Central memory CD8-positive, alpha-beta T cell (primary cell): ENCODE results near the gene KHDC4.
A peak's percentile ranks its signal among the peaks of the same experiment; 100 is the strongest.

Experiments used
- ATAC-seq: fragments of 150-1000 bp; cut with Tn5 transposase; replicated peaks from 2 replicates; pipeline ENCODE4 v1.10.0; 2022; ENCODE audit warnings: mild to moderate bottlenecking, moderate FRiP score, moderate number of reproducible peaks; ENCODE audit not compliant: poor library complexity, severe bottlenecking; ENCODE audit errors: extremely low read depth
- DNase-seq, 2 donors: peaks; one replicate each; pipeline ENCODE4 v3.0.0; 2021; ENCODE audit warnings: low spot score in 2 of 2
- H3K27ac Mint-ChIP-seq: one replicate; pipeline ENCODE4 v1.8.0; 2022; ENCODE audit warnings: low read depth, mild to moderate bottlenecking, moderate library complexity, mixed read lengths
- H3K27me3 Mint-ChIP-seq: one replicate; pipeline ENCODE4 v1.8.0; 2022; ENCODE audit warnings: mixed read lengths
- H3K36me3 Mint-ChIP-seq: one replicate; pipeline ENCODE4 v1.8.0; 2022; ENCODE audit warnings: mild to moderate bottlenecking, moderate library complexity, mixed read lengths; ENCODE audit not compliant: insufficient read depth
- H3K4me1 Mint-ChIP-seq: one replicate; pipeline ENCODE4 v1.8.0; 2022; ENCODE audit warnings: mixed read lengths
- H3K4me3 Mint-ChIP-seq: one replicate; pipeline ENCODE4 v1.8.0; 2022; ENCODE audit warnings: mild to moderate bottlenecking, moderate library complexity, mixed read lengths
- H3K9me3 Mint-ChIP-seq: one replicate; pipeline ENCODE4 v1.8.0; 2022; ENCODE audit warnings: mixed read lengths

KHDC4 gene

GRCh38 chr1:155934097-155934935 lies at the start of gene KHDC4:
KHDC4 (minus strand) TSS chr1:155934413; CDS start chr1:155934373, 40 bp downstream.
- H3K9me3 Mint-ChIP-seq: no peaks in the 10 kb centered on the region
- H3K4me1 Mint-ChIP-seq: peaks cover 23% of the 10 kb centered on the region
- DNase-seq: peak; percentile 83 to 94
- no peak within 1 kb of the TSS for H3K27ac Mint-ChIP-seq
- H3K4me3 Mint-ChIP-seq: no peak within 1 kb of the TSS
- no peaks in the 10 kb centered on the region for H3K27me3 Mint-ChIP-seq
- ATAC-seq: peak; percentile 98
- peaks cover 22% of the 10 kb centered on the region for H3K36me3 Mint-ChIP-seq

GRCh38 chr1:155983191-155984024 lies 49.2 kb upstream of the KHDC4 start:
- ATAC-seq (no peak), DNase-seq (no peak)
- no peaks in the 10 kb centered on the region for H3K27me3 Mint-ChIP-seq
- H3K36me3 Mint-ChIP-seq: peaks cover 3% of the 10 kb centered on the region
- peaks cover 54% of the 10 kb centered on the region for H3K4me1 Mint-ChIP-seq
- no peak overlapping the region for H3K4me3 Mint-ChIP-seq
- H3K27ac Mint-ChIP-seq: peak overlapping the region; percentile 61
- H3K9me3 Mint-ChIP-seq: no peaks in the 10 kb centered on the region

- ATAC-seq (no peak), DNase-seq (no peak)
- H3K27ac Mint-ChIP-seq: peak overlapping the region; percentile 90
- peaks cover 8% of the 10 kb centered on the region for H3K36me3 Mint-ChIP-seq
- no peaks in the 10 kb centered on the region for H3K27me3 Mint-ChIP-seq
- H3K4me1 Mint-ChIP-seq: peaks cover 60% of the 10 kb centered on the region
- peak overlapping the region; percentile 90 for H3K4me3 Mint-ChIP-seq
- H3K9me3 Mint-ChIP-seq: no peaks in the 10 kb centered on the region
These were observed 47.9 kb upstream of the KHDC4 start for GRCh38 chr1:155982106-155982505.

DNA sequence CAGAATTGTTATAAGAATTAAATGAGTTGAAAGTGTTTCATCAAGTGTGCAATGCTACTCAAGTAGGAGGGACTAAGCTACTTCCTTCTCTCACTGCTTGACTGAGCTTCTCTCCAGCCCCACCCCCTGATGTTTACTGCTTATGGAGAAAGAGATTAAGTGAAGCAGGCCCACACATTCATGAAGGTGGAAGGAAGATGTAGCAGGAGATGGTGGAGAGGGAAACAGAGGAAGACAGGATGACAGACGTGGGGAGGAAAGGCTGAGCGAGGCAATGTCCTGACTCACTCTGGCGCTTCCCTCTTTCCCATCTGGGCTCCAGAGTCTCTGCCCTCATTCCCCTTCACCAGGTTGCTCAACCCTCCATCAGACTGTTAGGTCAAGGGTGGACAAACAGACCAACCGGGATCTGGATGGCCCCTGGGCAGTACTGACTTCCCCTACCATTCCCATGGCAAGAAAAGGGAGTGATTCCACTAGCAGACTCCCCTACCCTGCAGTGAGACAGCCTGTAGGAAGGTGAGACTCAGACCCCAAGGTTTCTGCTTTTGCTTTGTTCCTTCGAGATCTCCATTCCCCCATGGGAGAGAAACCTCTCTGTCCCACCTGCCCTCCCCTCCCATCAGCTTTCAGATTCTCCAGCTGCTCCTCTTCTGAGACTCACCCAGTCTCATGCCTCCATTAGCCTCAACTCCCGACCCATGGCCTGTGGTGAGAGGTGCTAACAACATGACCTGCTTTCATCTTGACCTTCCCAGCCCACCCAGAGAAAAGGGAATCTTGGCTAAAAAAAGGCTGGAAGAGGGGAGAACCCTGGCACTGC lies 47.3 kb upstream of the KHDC4 start:
- Mint-ChIP-seq H3K27ac (peak overlapping the region; percentile 90), H3K9me3 (no peaks in the 10 kb centered on the region), H3K36me3 (peaks cover 13% of the 10 kb centered on the region), H3K4me3 (peak overlapping the region; percentile 90), H3K27me3 (no peaks in the 10 kb centered on the region), H3K4me1 (peaks cover 66% of the 10 kb centered on the region)
- ATAC-seq: no peak
- no peak for DNase-seq

GRCh38 chr1:155979597-155980343 lies 45.6 kb upstream of the KHDC4 start:
- H3K9me3 Mint-ChIP-seq: no peaks in the 10 kb centered on the region
- no peak for ATAC-seq
- H3K27ac Mint-ChIP-seq: peak overlapping the region; percentile 90
- H3K27me3 Mint-ChIP-seq: no peaks in the 10 kb centered on the region
- H3K4me3 Mint-ChIP-seq: peak overlapping the region; percentile 90
- peaks cover 13% of the 10 kb centered on the region for H3K36me3 Mint-ChIP-seq
- no peak for DNase-seq
- peaks cover 83% of the 10 kb centered on the region for H3K4me1 Mint-ChIP-seq

DNA sequence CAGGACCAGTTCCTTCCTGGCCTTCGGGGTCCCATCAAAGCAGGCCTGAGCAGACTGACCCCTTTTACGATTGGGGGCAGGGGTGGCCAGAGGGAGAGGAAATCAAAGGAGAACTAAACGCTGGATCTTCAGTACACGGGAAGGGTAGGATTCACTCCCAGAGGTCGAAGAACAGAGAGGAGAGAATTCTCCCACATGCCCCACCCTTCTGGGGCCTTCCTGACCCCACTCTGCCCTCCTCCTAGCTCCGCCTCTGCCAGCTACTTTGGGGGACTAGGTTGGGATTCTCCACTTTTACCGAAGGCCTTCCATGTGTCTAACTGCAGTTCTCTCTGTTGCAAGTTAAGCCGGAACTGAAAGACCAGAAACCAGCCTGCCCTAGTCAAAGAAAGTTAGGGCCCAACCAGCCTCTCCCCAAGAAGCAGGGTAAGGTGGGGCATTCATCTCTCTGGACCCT lies 44.8 kb upstream of the KHDC4 start:
- Mint-ChIP-seq H3K27ac (peak overlapping the region; percentile 90), H3K36me3 (peaks cover 13% of the 10 kb centered on the region), H3K4me1 (peaks cover 84% of the 10 kb centered on the region), H3K9me3 (no peaks in the 10 kb centered on the region), H3K4me3 (peak overlapping the region; percentile 90), H3K27me3 (no peaks in the 10 kb centered on the region)
- DNase-seq: no peak
- ATAC-seq: peak; percentile 20

DNA sequence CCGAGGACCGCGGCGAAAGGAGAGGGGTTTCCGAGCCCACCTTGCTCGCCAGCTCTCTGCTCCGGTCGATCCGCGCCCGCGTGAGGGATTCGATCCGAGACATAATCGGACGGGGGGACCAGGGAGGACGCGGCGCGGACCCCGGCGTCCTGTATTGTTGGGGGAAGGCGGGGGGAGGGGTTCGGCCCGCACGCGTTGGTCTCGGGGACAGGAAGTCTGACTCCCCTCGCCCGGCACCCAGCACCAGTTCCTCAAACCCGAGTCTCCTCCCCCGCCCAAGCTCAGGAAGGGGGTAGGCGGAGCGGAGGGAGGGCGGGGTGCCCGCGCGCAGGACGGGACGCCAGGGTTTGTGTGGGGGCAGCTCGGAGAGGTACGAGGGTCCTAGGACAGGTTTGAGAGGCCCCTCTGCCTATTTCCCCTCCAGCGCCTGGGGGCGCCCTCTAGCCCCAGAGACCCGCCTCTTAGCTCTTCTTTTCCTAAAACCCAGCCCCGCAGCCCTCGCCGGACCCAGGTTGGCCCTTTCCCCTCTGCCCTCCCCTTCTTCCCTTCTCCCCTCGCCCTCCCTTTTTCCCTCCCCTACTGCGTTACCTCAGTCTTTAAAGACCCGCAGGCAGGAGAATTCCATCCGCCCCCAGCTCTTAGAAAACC lies 44.2 kb upstream of the KHDC4 start, which contains the start of gene ARHGEF2:
TSS of gene ARHGEF2 (minus strand) at position 223 of the 648 bp plus-strand sequence. CDS start at position 103, 120 bp downstream.
- Mint-ChIP-seq H3K36me3 (peaks cover 13% of the 10 kb centered on the region), H3K27ac (peak within 1 kb of the TSS; percentile 90), H3K4me1 (peaks cover 84% of the 10 kb centered on the region), H3K4me3 (peak within 1 kb of the TSS; percentile 90), H3K9me3 (no peaks in the 10 kb centered on the region), H3K27me3 (no peaks in the 10 kb centered on the region)
- DNase-seq (peak; percentile 44 to 52), ATAC-seq (peak; percentile 63)

DNA sequence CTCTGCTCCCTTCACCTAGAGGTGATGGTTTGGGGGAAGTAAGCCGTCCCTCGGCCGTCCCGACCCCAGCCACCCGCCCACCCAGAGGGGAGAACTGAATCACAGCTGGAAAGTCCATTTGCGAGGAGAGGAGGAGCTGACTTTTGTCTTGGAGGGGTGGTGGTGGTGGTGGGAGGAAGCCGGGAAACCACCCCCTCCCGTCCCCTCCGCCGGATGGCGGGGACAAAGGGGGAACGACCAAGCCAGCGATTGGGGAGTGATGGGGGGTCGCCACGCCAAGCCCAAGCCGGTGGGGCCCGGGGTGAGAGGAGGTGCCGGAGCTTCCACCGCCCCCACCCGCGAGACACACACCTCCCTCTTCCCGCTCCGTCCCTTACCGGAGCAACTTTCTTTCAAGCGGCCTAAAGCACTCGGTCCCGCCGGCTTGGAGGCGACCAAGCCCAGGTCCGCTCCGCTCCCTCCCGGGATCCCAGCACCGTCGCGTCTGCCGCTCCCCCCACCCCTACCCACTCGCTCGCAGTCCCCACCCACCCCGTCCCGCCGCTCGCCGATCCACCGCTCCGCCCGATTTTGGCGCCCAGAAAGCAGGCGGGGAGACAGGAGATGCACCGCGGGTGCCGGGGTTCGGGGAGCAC lies 43.6 kb upstream of the KHDC4 start:
- ATAC-seq (peak; percentile 22), DNase-seq (no peak)
- Mint-ChIP-seq H3K4me1 (peaks cover 85% of the 10 kb centered on the region), H3K36me3 (peaks cover 14% of the 10 kb centered on the region), H3K27ac (peak overlapping the region; percentile 90), H3K9me3 (no peaks in the 10 kb centered on the region), H3K27me3 (no peaks in the 10 kb centered on the region), H3K4me3 (peak overlapping the region; percentile 90)

DNA sequence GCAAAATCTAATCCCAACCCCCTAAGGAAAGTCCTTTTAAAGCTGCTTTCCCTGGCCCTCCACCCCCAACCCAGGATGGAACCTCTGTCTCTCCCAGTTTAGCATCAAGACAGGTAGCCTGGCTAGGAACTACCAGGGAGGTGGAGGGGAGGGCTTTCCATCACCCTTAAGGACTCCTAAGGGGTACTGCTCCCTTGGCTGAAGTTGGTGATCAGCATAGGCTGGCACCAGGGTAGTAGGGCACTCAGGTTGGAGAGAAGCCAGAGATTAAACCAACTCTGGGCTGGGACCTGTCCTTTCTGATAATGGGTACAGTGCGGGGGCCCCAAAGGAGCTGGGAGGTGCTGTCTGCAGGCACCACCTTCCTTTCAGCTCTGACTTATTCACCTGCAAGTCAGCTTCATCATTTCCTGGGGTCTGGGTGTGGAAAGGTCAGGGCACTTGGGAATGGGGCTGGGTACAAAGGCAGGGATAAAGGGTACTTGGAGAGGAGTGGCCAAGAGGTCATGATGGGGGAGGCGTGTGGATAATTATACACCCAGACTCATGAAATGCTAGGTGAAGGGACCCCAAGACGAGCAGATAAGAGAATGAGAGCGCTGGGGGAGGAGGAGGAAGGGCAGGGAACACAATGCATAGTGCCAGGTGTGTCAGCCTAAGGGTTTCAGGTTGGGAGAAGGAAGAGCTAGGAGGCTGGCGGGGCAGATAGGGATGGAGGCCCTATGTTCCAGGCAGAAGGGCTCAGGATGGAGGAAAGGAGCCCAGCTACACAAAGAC lies 42.9 kb upstream of the KHDC4 start:
- Mint-ChIP-seq H3K9me3 (no peaks in the 10 kb centered on the region), H3K36me3 (peaks cover 15% of the 10 kb centered on the region), H3K4me3 (peak overlapping the region; percentile 90), H3K27ac (peak overlapping the region; percentile 90), H3K27me3 (no peaks in the 10 kb centered on the region), H3K4me1 (peaks cover 86% of the 10 kb centered on the region)
- no peak for ATAC-seq
- DNase-seq: no peak

DNA sequence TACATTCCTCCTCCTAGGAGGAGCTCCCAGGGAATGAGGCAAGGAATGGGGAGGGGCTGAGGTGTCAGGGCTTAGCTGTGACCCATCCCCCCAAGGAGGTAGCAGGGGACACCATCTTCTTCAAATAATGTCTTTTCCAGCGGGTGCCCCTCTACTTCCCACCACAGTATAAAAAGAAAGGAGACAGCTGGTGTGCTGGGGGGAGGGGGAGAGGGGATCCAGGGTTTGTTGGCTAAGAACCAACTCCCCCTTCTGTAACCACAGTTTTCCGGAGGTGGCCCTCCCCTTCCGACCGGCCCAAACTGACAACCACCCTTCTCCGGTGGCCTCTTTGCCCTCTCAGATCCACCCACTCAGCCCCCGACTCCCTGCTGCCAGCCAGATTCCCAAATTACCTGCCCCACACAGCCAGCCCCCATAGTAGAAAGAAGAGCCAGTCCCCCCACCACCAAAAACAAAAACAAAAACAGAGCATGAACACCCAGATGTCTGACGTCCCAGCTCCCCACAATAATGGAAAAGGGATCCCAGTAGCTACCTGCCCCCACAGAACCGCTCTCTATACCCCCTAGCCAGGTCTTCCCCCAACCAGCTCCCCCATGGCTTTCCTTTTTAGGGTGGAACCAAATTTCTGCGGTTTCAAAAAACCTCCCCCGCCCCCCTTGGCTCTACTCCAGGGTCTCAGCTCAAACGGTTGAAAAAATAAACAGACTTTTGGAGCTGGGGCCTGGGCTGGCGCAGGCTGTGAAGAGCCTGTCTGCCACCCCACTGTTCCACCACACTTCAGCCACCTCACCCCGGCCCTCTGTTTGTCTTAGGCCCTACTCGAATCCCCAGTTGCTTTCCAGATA lies 42.1 kb upstream of the KHDC4 start:
- peak; percentile 29 for ATAC-seq
- Mint-ChIP-seq H3K4me1 (peaks cover 86% of the 10 kb centered on the region), H3K27me3 (no peaks in the 10 kb centered on the region), H3K4me3 (peak overlapping the region; percentile 90), H3K27ac (peak overlapping the region; percentile 90), H3K9me3 (no peaks in the 10 kb centered on the region), H3K36me3 (peaks cover 15% of the 10 kb centered on the region)
- DNase-seq: peak; percentile 44 to 55
